Coronary artery (tissue), 2 donors: Measurements from ENCODE around the gene ACBD4.

Experiments
- DNase-seq: peaks from one replicate; pipeline ENCODE4 v3.0.0-alpha.2; 2017; ENCODE audit warnings: low spot score
- H3K27ac ChIP-seq, 2 donors: fragments of 200-600 bp; sonication (generic); one replicate each; pipeline ENCODE4 v1.5.1; 2016 to 2019
- H3K4me3 ChIP-seq: fragments of 200-600 bp; sonication (generic); 2 replicates; pipeline ENCODE4 v1.5.1; 2016; ENCODE audit warnings: mild to moderate bottlenecking, moderate library complexity
- CTCF ChIP-seq: fragments of 200-600 bp; sonication (generic); IDR thresholded peaks from one replicate; pipeline ENCODE4 v1.5.1; 2019; ENCODE audit warnings: antibody characterized with exemption

ACBD4 gene

DNA sequence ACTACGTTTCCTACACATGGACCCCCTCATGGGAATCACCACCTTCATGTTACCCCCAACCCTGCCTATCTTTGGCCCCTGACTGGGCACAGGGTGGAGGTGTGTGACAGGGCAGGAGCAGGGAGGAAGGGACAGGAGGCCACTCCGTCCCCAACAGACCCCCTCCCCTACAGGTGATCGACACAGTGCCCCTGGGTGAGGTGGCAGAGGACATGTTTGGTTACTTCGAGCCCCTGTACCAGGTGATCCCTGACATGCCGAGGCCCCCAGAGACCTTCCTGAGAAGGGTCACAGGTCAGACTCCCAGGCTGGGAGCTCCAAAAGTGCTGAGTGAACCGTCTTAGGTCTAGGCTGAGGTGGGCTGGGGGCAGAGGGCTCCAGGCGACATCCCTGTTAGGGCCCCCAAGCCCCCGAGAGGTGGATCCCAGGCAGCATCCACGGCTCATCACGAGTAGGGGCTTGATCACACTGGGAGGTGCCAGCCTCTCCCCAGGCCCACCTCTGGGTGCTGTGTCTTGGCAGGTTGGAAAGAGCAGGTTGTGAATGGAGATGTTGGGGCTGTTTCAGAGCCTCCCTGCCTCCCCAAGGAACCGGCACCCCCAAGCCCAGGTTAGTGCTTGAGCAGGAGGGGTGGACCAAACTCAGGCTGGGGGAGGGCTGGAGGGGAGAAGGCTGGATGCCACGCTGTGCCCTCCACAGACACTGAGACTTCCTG, 1.5 kb downstream of the ACBD4 start:
- Histone ChIP-seq H3K4me3 (peak overlapping the region; percentile 76), H3K27ac (no peak overlapping the region)
- no peak for TF ChIP-seq CTCF
- no peak for DNase-seq

GRCh38 chr17:45137561-45138305, 2.2 kb downstream of the ACBD4 start:
- TF ChIP-seq CTCF, result no peak
- Histone ChIP-seq H3K27ac (no peak overlapping the region), H3K4me3 (no peak overlapping the region)
- no peak for DNase-seq

GRCh38 chr17:45138911-45139532, 3.5 kb downstream of the ACBD4 start:
- Histone ChIP-seq H3K27ac (no peak overlapping the region), H3K4me3 (no peak overlapping the region)
- TF ChIP-seq CTCF, result no peak
- no peak for DNase-seq

DNA sequence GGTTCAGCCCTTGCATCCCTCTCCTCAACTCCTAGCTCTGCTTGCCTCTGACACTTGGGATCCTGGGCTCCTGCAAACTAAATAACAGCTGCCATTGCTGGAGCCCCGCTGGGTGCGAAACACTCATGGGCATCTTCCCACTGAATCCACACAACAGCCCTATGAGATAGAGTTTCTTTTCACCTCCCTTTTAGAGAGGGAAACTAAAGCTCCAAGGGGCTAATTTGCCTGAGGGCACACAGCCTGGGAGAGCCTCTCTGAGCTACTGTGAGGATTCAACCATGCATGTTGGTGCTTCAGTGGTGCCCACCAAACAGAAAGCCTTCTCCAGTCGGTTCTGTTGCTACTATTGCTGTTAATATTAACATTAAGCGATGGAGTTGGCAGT, 4.0 kb downstream of the ACBD4 start:
- H3K27ac ChIP-seq, result no peak overlapping the region
- H3K4me3 ChIP-seq, result no peak overlapping the region
- TF ChIP-seq CTCF, result no peak
- DNase-seq, result no peak

DNA sequence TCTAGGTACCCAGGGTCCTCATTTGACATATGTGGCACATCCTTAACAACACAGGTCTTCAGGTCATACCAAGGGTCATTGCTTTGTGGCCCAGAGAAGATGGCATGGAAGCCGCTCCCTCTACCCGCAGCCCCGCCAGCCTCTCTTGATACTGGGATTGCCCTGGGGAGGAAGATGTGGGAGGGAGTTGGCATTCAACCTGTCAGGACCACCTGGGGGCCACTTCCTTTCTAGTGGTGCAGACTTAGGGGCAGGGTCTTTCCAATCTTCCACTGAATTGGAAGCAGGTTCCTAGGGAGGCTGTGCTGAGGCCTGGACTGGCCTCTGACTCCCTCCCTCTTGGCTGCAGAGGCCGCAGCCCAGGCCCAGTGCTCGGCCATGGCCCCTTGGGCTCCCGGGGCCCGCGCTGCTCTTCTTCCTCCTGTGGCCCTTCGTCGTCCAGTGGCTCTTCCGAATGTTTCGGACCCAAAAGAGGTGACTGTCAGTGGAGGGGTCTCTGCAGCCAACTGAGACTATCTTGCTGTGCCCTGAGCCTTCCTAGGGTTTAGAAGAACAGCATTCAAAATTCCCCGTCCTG, 7.7 kb downstream of the ACBD4 start:
- peak overlapping the region; percentile 91 to 94 for H3K27ac ChIP-seq
- TF ChIP-seq CTCF, result no peak
- peak overlapping the region; percentile 76 for H3K4me3 ChIP-seq
- DNase-seq, result no peak

DNA sequence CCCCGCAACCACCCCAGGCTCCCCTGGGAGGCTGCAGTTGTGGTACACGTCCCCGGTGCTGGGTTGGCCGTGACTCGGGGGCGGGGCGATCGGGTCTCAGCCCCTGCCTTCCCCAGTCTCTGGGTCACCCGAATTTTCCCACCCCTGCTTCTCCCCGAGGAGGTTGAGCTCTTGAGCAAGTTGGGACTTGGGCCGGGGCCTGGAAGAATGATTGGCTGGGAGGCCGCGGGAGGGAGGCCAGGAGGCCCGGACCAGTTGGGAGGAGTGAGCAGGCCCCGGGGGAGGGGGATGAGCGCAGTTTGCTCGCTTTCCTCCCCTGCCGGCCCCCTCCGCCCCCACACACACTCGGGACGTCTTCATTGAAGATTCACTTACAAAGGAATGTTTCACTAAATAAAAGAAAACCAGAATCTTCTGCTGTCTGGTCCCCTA, 8.3 kb downstream of the ACBD4 start:
- TF ChIP-seq CTCF, result no peak
- H3K4me3 ChIP-seq, result peak overlapping the region; percentile 76
- peak; percentile 96 for DNase-seq
- H3K27ac ChIP-seq, result peak overlapping the region; percentile 91 to 94
